ENCODE measurements around the gene PBRM1. TPM values are rescaled to one million over a fixed set of nuclear protein-coding genes. Genes with fewer than 3 reads are reported as not detected.

The PBRM1 gene
- total RNA-seq, 4 donors from 2014 or later: 60.3 to 335 (median 134) TPM

DNA sequence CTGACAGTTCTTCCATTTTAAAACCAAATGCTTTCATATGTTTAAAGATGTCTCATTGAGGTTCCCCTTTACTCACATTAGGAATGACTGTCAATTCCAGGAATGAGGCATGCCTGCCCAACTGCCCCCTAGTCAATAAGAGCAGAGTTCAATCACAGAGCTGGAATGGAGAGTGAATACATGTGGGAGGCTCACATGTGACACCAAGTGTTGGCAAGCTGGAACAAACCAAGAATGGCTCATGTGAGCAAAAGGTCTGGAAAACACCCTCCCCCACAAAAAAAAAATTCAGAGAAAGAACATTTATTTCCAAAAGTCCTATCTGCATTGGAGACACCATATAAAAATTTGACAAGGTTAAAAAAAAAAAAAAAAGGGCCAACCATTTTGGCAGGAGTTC is 3.7 kb downstream of the PBRM1 start:
- intact Hi-C loops (cut with DNase I; ENCODE audit: low total_unique reads): no loop called here
- in situ Hi-C loops (cut with MboI; ENCODE audit: low pct_ligation_motif_present in 1 of 4, low pct_unique_long_range_greater_than_20kb in 1 of 4, low sequenced_read_pairs in 3 of 4): no loop called here
- H3K4me1 ChIP-seq: peaks cover 4 to 52% (median 26%) of the 10 kb centered on the region in 4 donors
- no peak for TF ChIP-seq POLR2AphosphoS5 (IDR thresholded peaks at IDR 0.05)
- TF ChIP-seq EP300 (IDR thresholded peaks at IDR 0.05; ENCODE audit: low read depth): no peak
- no peak for TF ChIP-seq POLR2A (IDR thresholded peaks at IDR 0.05)
- TF ChIP-seq, protein P1, sequence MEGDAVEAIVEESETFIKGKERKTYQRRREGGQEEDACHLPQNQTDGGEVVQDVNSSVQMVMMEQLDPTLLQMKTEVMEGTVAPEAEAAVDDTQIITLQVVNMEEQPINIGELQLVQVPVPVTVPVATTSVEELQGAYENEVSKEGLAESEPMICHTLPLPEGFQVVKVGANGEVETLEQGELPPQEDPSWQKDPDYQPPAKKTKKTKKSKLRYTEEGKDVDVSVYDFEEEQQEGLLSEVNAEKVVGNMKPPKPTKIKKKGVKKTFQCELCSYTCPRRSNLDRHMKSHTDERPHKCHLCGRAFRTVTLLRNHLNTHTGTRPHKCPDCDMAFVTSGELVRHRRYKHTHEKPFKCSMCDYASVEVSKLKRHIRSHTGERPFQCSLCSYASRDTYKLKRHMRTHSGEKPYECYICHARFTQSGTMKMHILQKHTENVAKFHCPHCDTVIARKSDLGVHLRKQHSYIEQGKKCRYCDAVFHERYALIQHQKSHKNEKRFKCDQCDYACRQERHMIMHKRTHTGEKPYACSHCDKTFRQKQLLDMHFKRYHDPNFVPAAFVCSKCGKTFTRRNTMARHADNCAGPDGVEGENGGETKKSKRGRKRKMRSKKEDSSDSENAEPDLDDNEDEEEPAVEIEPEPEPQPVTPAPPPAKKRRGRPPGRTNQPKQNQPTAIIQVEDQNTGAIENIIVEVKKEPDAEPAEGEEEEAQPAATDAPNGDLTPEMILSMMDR (IDR thresholded peaks at IDR 0.05): no peak
- H3K27me3 ChIP-seq: no peaks in the 10 kb centered on the region
- H3K36me3 ChIP-seq: peaks cover 0 to 26% (median 12%) of the 10 kb centered on the region in 4 donors
- no peak for DNase-seq
- H3K27ac ChIP-seq: peak overlapping the region in 3 of 4 donors; percentile 17 to 39 (median 24)
- no peaks in the 10 kb centered on the region for H3K9me3 ChIP-seq
- no peak overlapping the region for H3K4me3 ChIP-seq

DNA sequence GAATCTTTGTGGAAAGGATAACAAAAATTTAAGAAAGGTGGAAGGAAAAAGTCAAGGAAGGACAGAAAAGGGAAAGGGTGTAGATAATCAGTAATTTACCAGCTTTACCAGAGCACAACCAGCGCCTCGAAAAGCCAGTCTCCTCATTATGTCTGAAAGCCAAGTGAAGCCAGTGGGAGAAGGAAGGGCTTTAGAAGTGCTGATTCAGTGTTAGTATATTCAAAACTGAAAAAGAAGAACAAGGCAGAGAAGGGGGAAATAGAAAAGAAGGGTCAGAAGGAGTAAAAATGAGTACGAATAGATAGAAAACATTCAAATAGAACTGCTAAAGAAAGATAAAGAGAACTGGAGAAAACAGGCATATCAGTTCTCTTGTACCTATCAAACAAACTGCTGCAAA is 4.1 kb downstream of the PBRM1 start:
- TF ChIP-seq POLR2A (IDR thresholded peaks at IDR 0.05): no peak
- no peak for TF ChIP-seq EP300 (IDR thresholded peaks at IDR 0.05; ENCODE audit: low read depth)
- no peak for TF ChIP-seq POLR2AphosphoS5 (IDR thresholded peaks at IDR 0.05)
- TF ChIP-seq, protein P1 (IDR thresholded peaks at IDR 0.05): no peak

DNA sequence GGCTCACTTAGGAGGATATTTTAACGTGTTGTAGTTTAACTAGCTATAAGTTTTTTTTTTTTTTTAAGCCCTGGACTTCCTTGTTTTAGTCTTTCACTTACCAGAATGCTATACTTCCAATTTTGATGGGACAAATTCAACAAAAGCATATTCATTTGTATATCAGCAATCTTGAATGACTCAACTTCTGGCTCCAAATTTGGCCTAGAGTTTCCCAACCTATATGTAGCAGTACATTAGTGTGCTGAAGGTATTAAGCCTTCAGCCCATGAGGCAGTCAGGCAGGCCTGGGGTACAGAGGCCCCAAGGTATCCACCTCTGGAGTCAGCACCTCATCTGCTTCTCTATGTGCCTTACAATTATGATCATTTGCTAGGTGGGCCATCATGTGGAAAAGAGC is 5.9 kb downstream of the PBRM1 start:
- H3K36me3 ChIP-seq: peaks cover 0 to 43% (median 20%) of the 10 kb centered on the region in 4 donors
- no peaks in the 10 kb centered on the region for H3K27me3 ChIP-seq
- peaks cover 0 to 42% (median 16%) of the 10 kb centered on the region in 4 donors for H3K4me1 ChIP-seq
- no peaks in the 10 kb centered on the region for H3K9me3 ChIP-seq
- TF ChIP-seq, protein P1 (IDR thresholded peaks at IDR 0.05): no peak
- TF ChIP-seq POLR2AphosphoS5 (IDR thresholded peaks at IDR 0.05) (no peak), EP300 (IDR thresholded peaks at IDR 0.05; ENCODE audit: low read depth) (no peak), POLR2A (IDR thresholded peaks at IDR 0.05) (no peak)
- no peak overlapping the region for H3K27ac ChIP-seq
- H3K4me3 ChIP-seq: no peak overlapping the region
- no peak for DNase-seq
- WGBS, 2 donors (ENCODE audit: low coverage in 1 of 2): 43 to 54% methylated on average over 1 of the region's 1 CpG
- in situ Hi-C loops (cut with MboI; ENCODE audit: low pct_ligation_motif_present in 1 of 4, low pct_unique_long_range_greater_than_20kb in 1 of 4, low sequenced_read_pairs in 3 of 4) (no loop called here), intact Hi-C loops (cut with DNase I; ENCODE audit: low total_unique reads) (no loop called here)

More for the DNA sequence above, 4.1 kb downstream of the PBRM1 start:
- H3K4me1 ChIP-seq: peaks cover under 1 to 48% (median 22%) of the 10 kb centered on the region in 4 donors
- intact Hi-C loops (cut with DNase I; ENCODE audit: low total_unique reads) (no loop called here), in situ Hi-C loops (cut with MboI; ENCODE audit: low pct_ligation_motif_present in 1 of 4, low pct_unique_long_range_greater_than_20kb in 1 of 4, low sequenced_read_pairs in 3 of 4) (no loop called here)
- peaks cover 0 to 30% (median 14%) of the 10 kb centered on the region in 4 donors for H3K36me3 ChIP-seq
- no peak for DNase-seq
- WGBS, 2 donors (ENCODE audit: low coverage in 1 of 2): 68 to 69% methylated on average over 3 of the region's 3 CpGs
- H3K27ac ChIP-seq: peak overlapping the region in 3 of 4 donors; percentile 17 to 39 (median 24)
- no peaks in the 10 kb centered on the region for H3K9me3 ChIP-seq
- no peak overlapping the region for H3K4me3 ChIP-seq
- no peaks in the 10 kb centered on the region for H3K27me3 ChIP-seq

DNA sequence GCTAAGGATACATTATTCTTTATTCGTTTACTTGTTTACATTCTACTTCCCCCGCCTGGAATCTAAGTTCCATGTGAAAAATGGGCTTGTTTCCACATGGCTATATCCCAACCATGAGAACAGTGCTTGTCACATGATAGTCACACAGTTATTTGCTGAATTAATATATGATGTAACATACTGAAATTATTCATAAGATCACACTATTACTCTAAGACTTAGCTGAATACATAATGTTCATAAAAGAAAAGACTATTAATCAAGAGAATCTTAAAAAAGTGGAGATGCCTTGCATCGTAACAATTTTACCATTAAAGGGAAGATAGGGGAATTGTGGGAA is 6.5 kb downstream of the PBRM1 start:
- Histone ChIP-seq H3K27ac (no peak overlapping the region), H3K36me3 (peaks cover 0 to 43% (median 21%) of the 10 kb centered on the region in 4 donors), H3K4me3 (no peak overlapping the region), H3K4me1 (peaks cover 0 to 36% (median 10%) of the 10 kb centered on the region in 4 donors), H3K27me3 (no peaks in the 10 kb centered on the region), H3K9me3 (no peaks in the 10 kb centered on the region)
- no peak for DNase-seq
- intact Hi-C loops (cut with DNase I; ENCODE audit: low total_unique reads) (no loop called here), in situ Hi-C loops (cut with MboI; ENCODE audit: low pct_ligation_motif_present in 1 of 4, low pct_unique_long_range_greater_than_20kb in 1 of 4, low sequenced_read_pairs in 3 of 4) (no loop called here)
- WGBS, 2 donors (ENCODE audit: low coverage in 1 of 2): 87 to 95% methylated on average over 3 of the region's 3 CpGs
- TF ChIP-seq POLR2AphosphoS5 (IDR thresholded peaks at IDR 0.05) (no peak), EP300 (IDR thresholded peaks at IDR 0.05; ENCODE audit: low read depth) (no peak), POLR2A (IDR thresholded peaks at IDR 0.05) (no peak)
- TF ChIP-seq, protein P1 (IDR thresholded peaks at IDR 0.05): no peak
